GM18511 (cell line): ENCODE data around the gene PRSS22.

Experiments
- ATAC-seq: cut with Tn5 transposase; IDR thresholded peaks from one replicate; pipeline ENCODE4 v1.9.1; 2021; ENCODE audit warnings: mild to moderate bottlenecking, moderate library complexity; ENCODE audit not compliant: unreplicated experiment

The PRSS22 gene

GRCh38 chr16:2817340-2818271 is 40.4 kb downstream of the PRSS22 start:
- no peak for ATAC-seq

- ATAC-seq: no peak
These were observed 41.1 kb downstream of the PRSS22 start, which contains the start of gene PRSS21 for GRCh38 chr16:2816751-2817339. Gene PRSS21, plus strand, starts transcription at chr16:2817237. Its CDS starts 32 bp downstream, at chr16:2817269.

- no peak for ATAC-seq
These were observed 42.6 kb downstream of the PRSS22 start for GRCh38 chr16:2815299-2815771.

- ATAC-seq: no peak
These were observed 43.2 kb downstream of the PRSS22 start for GRCh38 chr16:2814551-2815298.

GRCh38 chr16:2813771-2814221 is 44.2 kb downstream of the PRSS22 start:
- ATAC-seq: no peak

GRCh38 chr16:2811703-2812471 is 46.1 kb downstream of the PRSS22 start:
- ATAC-seq: no peak

GRCh38 chr16:2810651-2811050 is 47.3 kb downstream of the PRSS22 start:
- ATAC-seq: no peak

GRCh38 chr16:2809149-2809760 is 48.7 kb downstream of the PRSS22 start:
- ATAC-seq: no peak

- ATAC-seq: no peak
These were observed 49.8 kb downstream of the PRSS22 start for GRCh38 chr16:2808181-2808580.

GRCh38 chr16:2806286-2806685 is 51.7 kb downstream of the PRSS22 start:
- no peak for ATAC-seq

GRCh38 chr16:2804728-2805127 is 53.2 kb downstream of the PRSS22 start:
- no peak for ATAC-seq

GRCh38 chr16:2803545-2804195 is 54.3 kb downstream of the PRSS22 start:
- no peak for ATAC-seq
